ENCODE data around the gene CREG2.
A peak's percentile ranks its signal among the peaks of the same experiment; 100 is the strongest.

Gene CREG2

DNA sequence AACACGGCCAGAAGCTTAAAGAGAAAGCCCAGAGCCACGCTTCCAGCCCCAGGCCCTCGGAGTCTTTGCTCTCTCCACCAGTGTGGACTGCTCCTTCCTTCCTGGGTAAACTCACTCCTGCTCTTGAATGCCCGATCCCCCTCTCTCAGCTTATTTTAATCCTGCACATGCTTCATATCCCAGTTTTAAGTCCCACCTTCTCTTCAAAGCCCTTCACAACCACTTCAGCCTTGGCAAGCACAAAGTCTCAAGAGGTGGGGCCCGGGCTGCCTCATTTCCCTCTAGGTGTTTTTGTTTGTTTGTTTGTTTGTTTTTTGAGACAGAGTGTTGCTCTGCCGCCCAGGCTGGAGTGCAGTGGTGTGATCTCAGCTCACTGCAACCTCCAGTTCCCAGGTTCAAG is 21.6 kb upstream of the CREG2 start:
- no peak for ATAC-seq

DNA sequence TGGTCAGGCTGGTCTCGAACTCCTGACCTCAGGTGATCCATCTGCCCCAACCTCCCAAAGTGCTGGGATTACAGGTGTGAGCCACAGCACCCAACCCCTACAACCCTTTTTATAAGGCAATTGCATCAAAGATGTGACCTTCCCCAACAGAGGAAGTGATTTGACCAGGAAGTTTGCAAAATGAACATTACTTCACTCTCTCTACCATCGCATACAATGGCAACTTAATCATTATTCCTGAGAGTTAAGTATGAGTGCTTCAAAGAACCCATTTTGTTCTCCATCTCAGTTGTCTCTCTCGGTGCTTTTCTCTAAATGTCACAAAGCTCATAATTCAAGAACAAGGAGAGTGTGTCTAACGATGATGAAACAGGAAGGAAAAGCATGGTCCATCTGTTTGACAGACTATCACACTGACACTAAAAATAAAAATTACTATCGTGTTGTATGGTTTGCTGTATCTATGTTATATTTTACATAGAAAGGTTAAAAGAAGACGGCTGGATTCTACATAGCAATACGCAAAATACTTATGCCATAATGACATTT is 18.1 kb upstream of the CREG2 start:
- no peak for ATAC-seq

GRCh38 chr2:101403745-101404144 is 16.4 kb upstream of the CREG2 start:
- no peak for ATAC-seq

DNA sequence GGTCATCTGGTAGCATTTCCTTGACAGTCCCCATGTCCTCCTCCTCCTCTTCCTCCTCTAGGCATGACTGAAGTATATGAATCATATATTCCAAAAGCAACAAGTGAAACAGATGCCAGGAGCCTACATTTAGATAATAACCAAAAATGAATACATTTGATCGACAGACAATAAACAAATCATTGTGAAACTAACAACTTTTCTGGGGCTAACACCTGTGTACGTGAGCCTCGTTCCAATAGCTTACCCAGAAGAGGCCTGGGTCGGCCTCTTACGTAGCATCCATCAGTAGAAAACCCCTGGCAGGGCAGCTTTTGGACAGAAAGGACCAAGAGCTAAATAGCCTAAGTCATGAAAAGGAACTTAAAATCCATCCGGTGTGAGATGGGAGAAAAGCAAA is 15.3 kb upstream of the CREG2 start:
- ATAC-seq = no peak

DNA sequence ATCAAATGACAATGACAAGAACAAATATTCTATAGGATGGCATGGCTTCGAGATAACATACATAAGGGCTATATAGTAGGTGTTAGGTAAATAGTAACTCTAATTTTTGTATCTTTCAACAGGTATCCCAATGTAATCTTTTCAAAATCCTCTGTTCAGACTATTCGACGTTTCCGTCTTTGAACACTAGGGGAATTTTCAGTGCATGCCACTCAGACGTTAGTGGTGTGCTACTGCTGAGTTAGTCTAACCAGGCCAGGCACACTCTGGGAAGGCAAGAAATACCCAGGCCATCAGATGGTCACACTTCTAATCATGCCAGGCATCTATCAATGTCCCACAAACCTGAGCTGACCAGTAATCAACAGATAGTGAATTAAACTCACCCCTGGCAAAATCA is 14.6 kb upstream of the CREG2 start:
- ATAC-seq = no peak

DNA sequence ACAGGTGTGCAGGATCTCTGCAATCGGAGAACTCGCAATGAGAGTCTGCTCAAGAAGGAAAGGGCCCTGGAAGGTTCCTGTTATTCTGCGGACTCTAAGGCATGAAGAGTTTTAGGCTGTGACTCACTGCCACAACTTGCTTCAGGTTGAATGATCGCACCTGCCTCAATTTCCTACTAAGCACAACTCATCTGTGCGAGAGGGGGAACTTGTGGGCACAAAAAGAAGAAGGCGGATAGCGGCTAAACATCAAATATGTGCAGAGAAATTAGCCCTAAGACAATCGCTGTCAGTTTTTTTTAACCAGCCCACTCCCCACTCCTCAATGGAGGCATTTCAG is 14.0 kb upstream of the CREG2 start:
- peak in 1 of 2 donors; percentile 24 for ATAC-seq

- ATAC-seq = no peak
Observed at GRCh38 chr2:101400506-101401325, 13.4 kb upstream of the CREG2 start.

- no peak for ATAC-seq
Observed at GRCh38 chr2:101400048-101400447, 12.7 kb upstream of the CREG2 start.

DNA sequence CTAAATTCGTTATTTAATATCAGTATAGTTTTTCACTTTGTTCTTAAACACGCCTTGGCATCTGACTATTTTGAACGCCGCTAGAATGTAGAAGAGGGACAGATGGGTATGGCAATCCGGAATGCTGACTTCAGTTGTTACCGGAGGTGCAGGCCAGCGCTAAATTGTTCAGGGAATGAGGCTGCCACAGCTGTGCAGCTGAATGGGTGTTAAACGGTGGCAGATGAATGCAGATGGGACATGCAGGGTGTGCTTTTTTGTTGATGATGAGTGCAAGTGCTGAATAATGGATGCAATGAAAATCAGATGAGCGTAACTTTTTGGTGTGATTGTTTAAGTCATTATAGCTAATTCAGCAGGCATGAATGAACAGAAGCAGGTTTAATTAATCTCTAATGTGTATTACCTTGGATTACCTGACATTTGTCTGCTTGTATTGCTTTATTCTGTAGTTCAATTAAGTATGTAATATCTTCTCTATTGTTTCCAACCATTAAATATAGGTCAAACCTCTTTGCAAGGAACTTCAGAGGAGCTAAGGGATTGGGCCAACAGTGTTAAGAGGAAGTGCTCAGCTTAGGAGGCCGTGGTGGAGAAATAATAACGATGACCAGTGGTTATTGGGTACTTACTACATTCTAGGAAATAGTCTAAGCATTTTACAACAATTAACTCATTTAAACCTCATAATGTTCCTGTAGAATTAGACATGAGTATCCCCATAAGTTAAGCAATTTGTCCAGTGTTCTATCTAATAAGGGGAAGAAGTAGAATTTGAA is 11.9 kb upstream of the CREG2 start:
- ATAC-seq = no peak

DNA sequence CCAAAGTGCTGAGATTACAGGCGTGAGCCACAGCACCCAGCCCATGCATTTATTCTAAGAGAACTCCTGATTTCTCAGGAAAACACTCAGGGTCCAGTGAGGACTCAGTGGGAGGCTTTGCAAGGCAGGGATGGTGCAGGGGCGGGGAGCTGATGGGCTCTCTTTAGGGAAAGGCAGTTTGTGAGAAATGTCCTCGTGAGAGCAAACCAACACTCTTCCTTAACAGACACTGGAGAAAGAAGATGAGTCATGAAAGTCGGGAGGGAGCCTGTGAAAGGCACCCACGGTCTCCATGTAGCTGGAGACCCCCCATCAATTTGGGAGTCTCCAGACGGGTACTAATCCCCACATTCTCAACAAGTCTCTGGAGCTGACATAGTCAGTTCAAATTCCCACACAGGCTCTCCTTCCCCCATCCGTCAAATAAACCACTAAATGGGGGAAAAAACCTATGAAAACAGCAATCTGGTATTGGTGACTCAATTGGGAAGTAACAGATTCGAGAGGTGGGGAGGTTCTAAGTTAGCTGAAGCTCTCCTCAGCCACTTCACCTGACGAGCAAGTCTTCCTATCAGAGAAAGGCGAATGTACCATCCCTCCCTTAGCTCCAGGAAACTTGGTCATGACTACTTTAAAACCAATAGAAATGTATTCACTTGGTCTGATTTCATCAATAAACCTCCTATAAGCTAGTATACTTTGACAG is 11.0 kb upstream of the CREG2 start:
- no peak for ATAC-seq

DNA sequence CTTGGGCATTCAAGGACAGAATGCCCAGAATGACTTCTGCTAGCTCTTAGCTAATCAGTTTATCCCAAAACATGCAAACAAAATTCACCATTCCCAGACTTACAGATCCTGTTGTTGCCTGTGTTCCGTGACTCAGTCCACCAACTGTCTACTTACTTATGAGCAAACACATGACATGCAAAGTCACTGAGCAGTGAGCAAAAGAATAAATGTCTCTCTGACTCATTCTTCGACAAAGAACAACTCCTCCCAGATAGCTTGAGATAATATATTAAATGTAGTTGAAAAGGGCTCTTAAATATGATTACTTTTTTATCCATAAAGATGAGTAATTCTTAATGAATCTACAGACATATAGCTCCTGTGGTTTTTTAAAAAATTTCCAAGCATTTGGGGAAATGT is 9.0 kb upstream of the CREG2 start:
- peak; percentile 38 for ATAC-seq

DNA sequence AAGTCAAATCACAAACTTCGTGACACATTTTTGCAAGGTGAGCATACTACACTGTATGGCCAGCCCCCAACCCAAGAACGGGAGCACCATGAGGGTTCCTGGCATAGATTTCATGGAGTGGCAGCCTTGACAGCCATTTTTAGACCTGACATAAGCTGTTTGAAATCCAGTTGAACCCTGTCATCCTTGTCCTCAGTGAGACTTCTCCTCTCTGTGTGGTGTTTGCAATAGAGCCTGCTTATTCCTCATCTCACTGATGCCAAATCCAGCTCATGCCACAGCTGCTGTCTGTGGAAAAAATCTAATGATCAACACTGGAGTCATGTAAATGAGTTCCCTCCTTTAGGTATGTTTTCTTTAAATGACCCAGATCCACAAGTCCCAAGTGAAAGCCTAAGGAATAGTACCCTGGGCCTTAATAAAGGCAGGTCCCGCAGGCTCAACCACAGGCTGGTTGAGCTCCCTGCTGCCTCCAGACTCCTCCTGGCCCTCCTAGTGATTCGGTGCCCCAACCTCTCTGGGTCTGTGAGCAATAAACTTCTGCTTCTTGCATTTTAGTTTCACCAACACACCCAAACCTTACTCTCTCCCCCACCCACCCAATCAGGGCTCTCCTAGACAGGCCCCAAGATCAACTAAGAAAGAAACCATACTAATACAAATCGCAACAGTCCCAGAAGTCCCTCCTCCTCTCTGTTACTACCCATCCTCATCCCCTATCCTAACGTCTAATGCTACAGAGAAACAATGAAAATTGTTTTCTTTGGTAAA is 8.4 kb upstream of the CREG2 start:
- ATAC-seq = peak in 1 of 2 donors; percentile 13

- no peak for ATAC-seq
Observed at GRCh38 chr2:101388232-101388631, 929 bp upstream of the CREG2 start.

GRCh38 chr2:101386599-101387150 is 628 bp downstream of the CREG2 start:
- peak in 1 of 2 donors; percentile 21 for ATAC-seq

DNA sequence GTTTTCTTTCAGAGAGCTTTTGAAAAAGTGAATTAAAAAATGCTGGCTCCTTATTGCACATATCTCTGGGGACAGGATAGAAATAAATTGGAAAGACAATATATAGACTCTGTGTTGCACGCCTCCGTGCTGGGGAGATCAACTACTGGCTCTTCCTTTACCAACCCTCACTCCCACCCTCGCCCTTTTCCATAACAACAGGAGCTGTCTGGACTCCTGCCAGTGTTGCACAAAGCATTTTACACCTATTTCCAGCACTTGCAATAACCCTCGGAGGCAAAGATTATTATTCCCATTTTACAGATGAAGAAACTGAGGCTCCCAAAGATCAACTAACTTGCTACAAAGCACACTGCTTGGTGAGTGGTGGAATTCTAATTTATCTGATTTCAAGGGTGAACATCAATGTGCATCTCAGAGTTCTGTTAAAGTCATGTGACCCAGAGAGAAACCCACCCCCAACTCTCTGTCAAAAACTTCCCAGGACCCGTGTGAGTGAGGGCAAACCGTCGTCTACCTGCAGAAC is 4.2 kb downstream of the CREG2 start:
- ATAC-seq = no peak

DNA sequence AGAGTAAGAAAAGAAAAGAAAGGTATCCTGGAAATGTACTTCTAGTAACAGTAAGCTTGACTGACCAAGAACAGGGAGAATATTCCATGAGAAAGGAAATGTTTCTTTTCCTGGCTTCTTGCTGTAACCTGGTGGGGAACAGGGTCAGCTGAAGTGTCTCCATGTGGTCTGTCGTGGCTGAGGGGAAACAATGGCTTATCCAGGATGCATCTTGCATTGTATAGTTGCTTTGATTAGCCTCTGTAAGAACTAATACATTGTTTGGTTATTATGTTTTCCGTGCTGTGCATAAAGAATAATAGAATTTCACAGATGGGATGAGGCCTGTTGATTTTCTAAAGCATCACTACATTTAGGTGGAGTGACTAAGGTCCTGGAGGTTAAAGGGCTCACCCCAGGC is 4.9 kb downstream of the CREG2 start:
- ATAC-seq = no peak

DNA sequence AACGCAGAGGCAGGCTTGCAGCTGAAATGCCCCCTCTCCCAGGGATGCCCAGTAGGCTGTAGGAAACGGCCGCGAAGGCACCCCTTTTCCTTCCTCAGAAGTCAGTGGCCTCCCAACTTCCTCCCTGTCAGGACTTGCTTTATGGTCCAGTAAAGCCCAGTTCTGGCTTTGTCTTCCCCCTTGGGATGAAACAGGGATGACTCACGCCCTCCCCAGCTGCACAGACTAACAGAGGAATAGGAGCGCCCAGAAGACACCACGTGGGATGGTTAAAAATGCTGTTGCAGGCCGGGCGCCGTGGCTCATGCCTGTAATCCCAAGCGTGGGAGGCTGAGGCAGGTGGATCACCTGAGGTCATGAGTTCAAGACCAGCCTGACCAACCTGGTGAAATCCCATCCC is 6.9 kb downstream of the CREG2 start:
- ATAC-seq = no peak

- no peak for ATAC-seq
Observed at GRCh38 chr2:101379091-101379490, 8.2 kb downstream of the CREG2 start.

GRCh38 chr2:101375653-101376052 is 11.7 kb downstream of the CREG2 start:
- ATAC-seq = no peak

GRCh38 chr2:101374821-101375561 is 12.3 kb downstream of the CREG2 start:
- ATAC-seq = no peak

GRCh38 chr2:101372792-101373191 is 14.5 kb downstream of the CREG2 start:
- ATAC-seq = peak in 1 of 2 donors; percentile 17

Measured in activated CD4-positive, CD25-positive, alpha-beta regulatory T cell treated with anti-CD3 and anti-CD28 coated beads, Interleukin-2, amount 50 U/mL, for 24 hours (primary cell).